HG02623 (cell line): Measurements from ENCODE around the gene CRIP2.
A peak's percentile ranks its signal among the peaks of the same experiment; 100 is the strongest.

ENCODE experiments used
- ATAC-seq: cut with Tn5 transposase; IDR thresholded peaks from one replicate; pipeline ENCODE4 v1.9.1; 2021; ENCODE audit warnings: moderate library complexity; ENCODE audit not compliant: unreplicated experiment

Gene CRIP2

GRCh38 chr14:105486163-105486973 lies 11.7 kb downstream of the CRIP2 start, which contains the start of gene CRIP1:
Gene CRIP1, plus strand, starts transcription at chr14:105486886. Its CDS starts 374 bp downstream, at chr14:105487260.
- no peak for ATAC-seq

GRCh38 chr14:105486974-105487448 lies 12.4 kb downstream of the CRIP2 start:
- no peak for ATAC-seq

GRCh38 chr14:105487449-105487985 lies 12.9 kb downstream of the CRIP2 start:
- no peak for ATAC-seq

- ATAC-seq: no peak
Measured at GRCh38 chr14:105487986-105488777, 13.6 kb downstream of the CRIP2 start.

GRCh38 chr14:105488781-105489541 lies 14.3 kb downstream of the CRIP2 start:
- no peak for ATAC-seq

GRCh38 chr14:105489542-105490266 lies 15.1 kb downstream of the CRIP2 start:
- ATAC-seq: no peak

- ATAC-seq: peak; percentile 0
Measured at GRCh38 chr14:105490267-105490571, 15.6 kb downstream of the CRIP2 start.

GRCh38 chr14:105490572-105491365 lies 16.1 kb downstream of the CRIP2 start, which contains the start of gene TEDC1:
Gene TEDC1, plus strand, starts transcription at chr14:105491246. Its CDS starts 130 bp downstream, at chr14:105491376.
- peak; percentile 61 for ATAC-seq

- ATAC-seq: no peak
Measured at GRCh38 chr14:105491366-105491973, 16.8 kb downstream of the CRIP2 start.

- no peak for ATAC-seq
Measured at GRCh38 chr14:105492031-105492970, 17.7 kb downstream of the CRIP2 start.

GRCh38 chr14:105492971-105493871 lies 18.6 kb downstream of the CRIP2 start:
- ATAC-seq: no peak

GRCh38 chr14:105493921-105494605 lies 19.4 kb downstream of the CRIP2 start:
- no peak for ATAC-seq

GRCh38 chr14:105494606-105494929 lies 19.9 kb downstream of the CRIP2 start:
- no peak for ATAC-seq

- no peak for ATAC-seq
Measured at GRCh38 chr14:105495101-105495989, 20.7 kb downstream of the CRIP2 start.
